Heart left ventricle (tissue), 16 donors: ENCODE data around the gene PTPRN2. TPM values are rescaled to one million over a fixed set of nuclear protein-coding genes. Genes with fewer than 3 reads are reported as not detected.

Experiments
- ATAC-seq, 4 donors: fragments of 200-7000 bp; cut with Tn5 transposase; one replicate each; pipeline ENCODE4 v1.9.1; 2020 to 2022; ENCODE audit warnings: moderate library complexity in 4 of 4, mild to moderate bottlenecking in 3 of 4, moderate number of reproducible peaks in 1 of 4
- DNase-seq, 5 donors: peaks; one replicate each; pipeline ENCODE4 v3.0.0-alpha.2; 2020
- H3K27ac ChIP-seq, 12 donors: fragments of 200-600 bp; sonication (generic) in 4 of 12; one replicate each; pipeline versions ENCODE4 v1.5.0 to v1.8.0; 2016 to 2022; ENCODE audit warnings: mild to moderate bottlenecking in 2 of 12
- H3K27me3 ChIP-seq, 9 donors: fragments of 200-600 bp; sonication (generic) in 2 of 9; one replicate each; pipeline versions ENCODE4 v1.5.1 to v1.8.0; 2016 to 2022; ENCODE audit warnings: mild to moderate bottlenecking in 3 of 9
- H3K36me3 ChIP-seq, 9 donors: fragments of 200-600 bp; sonication (generic) in 2 of 9; one replicate each; pipeline versions ENCODE4 v1.5.0 to v1.8.0; 2018 to 2022; ENCODE audit warnings: mild to moderate bottlenecking in 2 of 9
- H3K4me1 ChIP-seq, 12 donors: fragments of 200-600 bp; sonication (generic) in 4 of 12; one replicate each; pipeline versions ENCODE4 v1.5.0 to v1.8.0; 2016 to 2022; ENCODE audit warnings: mild to moderate bottlenecking in 3 of 12
- H3K4me3 ChIP-seq, 12 donors: fragments of 200-600 bp; sonication (generic) in 4 of 12; one replicate each; pipeline versions ENCODE4 v1.5.0 to v1.8.0; 2017 to 2022; ENCODE audit warnings: mild to moderate bottlenecking in 9 of 12, moderate library complexity in 4 of 12
- H3K9me3 ChIP-seq, 12 donors: fragments of 200-600 bp; sonication (generic) in 4 of 12; one replicate each; pipeline versions ENCODE4 v1.5.0 to v1.8.0; 2016 to 2022; ENCODE audit warnings: mild to moderate bottlenecking in 1 of 12
- CTCF ChIP-seq, 12 donors: fragments of 200-600 bp; sonication (generic) in 4 of 12; IDR thresholded peaks; one replicate each; pipeline versions ENCODE4 v1.5.0 to v1.8.0; 2018 to 2022; ENCODE audit warnings: antibody characterized with exemption in 12 of 12, mild to moderate bottlenecking in 5 of 12
- POLR2A ChIP-seq, 2 donors: fragments of 450-650 bp; IDR thresholded peaks; one replicate each; pipeline ENCODE4 v1.6.1; 2017; ENCODE audit warnings: antibody characterized with exemption in 2 of 2, mild to moderate bottlenecking in 2 of 2, moderate library complexity in 2 of 2
- WGBS, 4 donors: extraction: QIAGEN DNeasy Blood & Tissue Kit in 2 of 4; methylation state at CpG; one replicate each; pipeline versions ENCODE4 v1.1.5 to v1.1.7; 2013 to 2018; 5-methylcytosine and 5-hydroxymethylcytosine counted together
- intact Hi-C, 10 donors: fragments of 100-400 bp; cut with DNase I; formaldehyde crosslinking; loops; one replicate each; pipeline versions ENCODE4 v1.11.1 to v1.14.2; 2022
- polyA plus RNA-seq, 2 donors: library from polyadenylated mRNA; stranded (reverse); fragments of 200-250 nt; gene quantifications; one replicate each; pipeline ENCODE4 v1.2.3, GENCODE V29; 2013
- total RNA-seq, 9 donors: library from RNA; depleted of rRNA in 2 of 9; stranded (reverse); fragments of >200 nt in 2 of 9; fragmentation: NEBNext Ultra II Directional in 3 of 9; extraction: Animal tissue kit (Norgen Biotek cat#: 25700) in 3 of 9; gene quantifications; one replicate each; pipeline versions ENCODE4 v1.1.0 to v1.2.4, GENCODE V29; 2016 to 2023
- donor health status: ischemic (EF 13 %, LVEDD 7.1; RV severe dilation, severe dysfunction).
- donor health status: healthy with polysubstance abuse.
- donor health status: DM: no; HTN: yes; CAD: no.
- donor health status: DM: no; HTN: no; CAD: no.
- donor health status: ischemic (EF 25% LVEDD 6.9; RV normal size, moderate dysfunction).
- donor health status: ischemic (EF 25% LVEDD 5.7; RV mildly dilated, moderate dysfunction).
- donor health status: healthy.
- donor health status: DM: yes; HTN: yes; CAD: no.
- donor health status: ischemic (EF 35%, LVEDD 5.7; RV mildly dilated, moderate dysfunction).
- donor health status: nonischemic (EF 11% LVEDD 7.7; RV severe dilation, severe dysfunction).
- donor health status: DM: yes; HTN: yes; CAD: no.
- donor health status: PGD.
- donor health status: ischemic (EF 29% LVEDD 5.4; RV normal size, mild dysfunction).
- donor health status: nonischemic (EF 23%, LVEDD 6.1; RV moderate dilation, normal function).

PTPRN2 gene
- total and polyA plus RNA-seq, 11 donors = 0.61 to 2.3 (median 1.3) TPM

- ATAC-seq (peak; percentile 60 to 90 (median 86)), DNase-seq (peak; percentile 55 to 85 (median 77))
- H3K4me1 ChIP-seq = peaks cover 0 to 21% (median 0%) of the 10 kb centered on the region in 12 donors
- no peaks in the 10 kb centered on the region for H3K9me3 ChIP-seq
- WGBS, 4 donors = 75 to 79% (median 76%) methylated on average over 26 to 28 of the region's 28 CpGs
- intact Hi-C loops = no loop called here
- peak overlapping the region in 2 of 12 donors; percentile 13 to 78 for H3K27ac ChIP-seq
- TF ChIP-seq POLR2A (IDR thresholded peaks at IDR 0.05) = no peak
- TF ChIP-seq CTCF (IDR thresholded peaks at IDR 0.05) = no peak
- H3K27me3 ChIP-seq = peaks cover 0 to 11% (median 0%) of the 10 kb centered on the region in 9 donors
- H3K4me3 ChIP-seq = peak overlapping the region in 1 of 12 donors; percentile 39
- H3K36me3 ChIP-seq = no peaks in the 10 kb centered on the region
Observed at GRCh38 chr7:157854066-157854891, 733.3 kb downstream of the PTPRN2 start.

- no peak for DNase-seq
- H3K4me3 ChIP-seq = no peak overlapping the region
- no peak for ATAC-seq
- H3K9me3 ChIP-seq = no peaks in the 10 kb centered on the region
- TF ChIP-seq POLR2A (IDR thresholded peaks at IDR 0.05) = no peak
- TF ChIP-seq CTCF (IDR thresholded peaks at IDR 0.05) = no peak
- WGBS, 4 donors = 91 to 96% (median 94%) methylated on average over 13 of the region's 13 CpGs
- intact Hi-C loops = no loop called here
- H3K4me1 ChIP-seq = peaks cover 0 to 21% (median 0%) of the 10 kb centered on the region in 12 donors
- H3K27me3 ChIP-seq = peaks cover 0 to 11% (median 0%) of the 10 kb centered on the region in 9 donors
- peak overlapping the region in 2 of 12 donors; percentile 13 to 78 for H3K27ac ChIP-seq
- H3K36me3 ChIP-seq = no peaks in the 10 kb centered on the region
Observed at GRCh38 chr7:157853789-157854065, 733.9 kb downstream of the PTPRN2 start.

GRCh38 chr7:157853076-157853788, 734.4 kb downstream of the PTPRN2 start:
- intact Hi-C loops = no loop called here
- peak in 1 of 5 donors; percentile 50 for DNase-seq
- Histone ChIP-seq H3K27ac (peak overlapping the region in 1 of 12 donors; percentile 78), H3K27me3 (peaks cover 0 to 11% (median 0%) of the 10 kb centered on the region in 9 donors), H3K4me1 (peaks cover 0 to 21% (median 0%) of the 10 kb centered on the region in 12 donors), H3K9me3 (no peaks in the 10 kb centered on the region), H3K4me3 (no peak overlapping the region), H3K36me3 (no peaks in the 10 kb centered on the region)
- TF ChIP-seq CTCF (IDR thresholded peaks at IDR 0.05) (no peak), POLR2A (IDR thresholded peaks at IDR 0.05) (no peak)
- 91 to 95% (median 93%) methylated on average over 26 of the region's 26 CpGs for WGBS, 4 donors
- no peak for ATAC-seq

- Histone ChIP-seq H3K36me3 (no peaks in the 10 kb centered on the region), H3K27ac (peak overlapping the region in 1 of 12 donors; percentile 87), H3K4me3 (peak overlapping the region in 6 of 12 donors; percentile 5 to 30 (median 25)), H3K27me3 (peaks cover 0 to 11% (median 0%) of the 10 kb centered on the region in 9 donors), H3K4me1 (peaks cover 0 to 21% (median 0%) of the 10 kb centered on the region in 12 donors), H3K9me3 (no peaks in the 10 kb centered on the region)
- DNase-seq (peak; percentile 49 to 81 (median 72)), ATAC-seq (peak; percentile 45 to 68 (median 65))
- no peak for TF ChIP-seq CTCF (IDR thresholded peaks at IDR 0.05)
- peak in 1 of 2 donors; percentile 18 for TF ChIP-seq POLR2A (IDR thresholded peaks at IDR 0.05)
- WGBS, 4 donors = 21 to 28% (median 25%) methylated on average over 19 to 20 of the region's 20 CpGs
- intact Hi-C loops = no loop called here
Observed at GRCh38 chr7:157851501-157852067, 736.0 kb downstream of the PTPRN2 start.
